HG03460 (cell line): ENCODE results near the gene PSMB7.

Experiments
- ATAC-seq: cut with Tn5 transposase; IDR thresholded peaks from one replicate; pipeline ENCODE4 v1.9.1; 2021; ENCODE audit not compliant: unreplicated experiment

Gene PSMB7

DNA sequence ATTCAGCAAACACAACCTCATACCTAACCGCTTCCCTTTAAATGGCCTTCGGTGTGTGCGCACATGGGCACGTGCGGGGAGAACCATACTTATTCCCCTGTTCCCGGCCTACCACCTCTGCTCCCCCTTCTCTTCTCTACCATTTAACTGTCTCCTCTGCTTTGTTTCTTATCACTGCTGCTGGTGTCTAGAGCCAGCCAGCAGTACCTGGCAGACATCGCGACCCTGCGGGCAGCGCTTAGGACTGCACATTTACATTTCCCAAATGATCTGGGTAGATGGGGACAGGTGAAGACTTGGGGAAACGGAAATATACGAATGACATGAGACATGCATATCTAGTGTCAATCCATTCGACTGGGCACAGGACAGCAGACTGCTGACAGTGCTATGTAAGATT lies 56.6 kb downstream of the PSMB7 start:
- ATAC-seq: no peak

DNA sequence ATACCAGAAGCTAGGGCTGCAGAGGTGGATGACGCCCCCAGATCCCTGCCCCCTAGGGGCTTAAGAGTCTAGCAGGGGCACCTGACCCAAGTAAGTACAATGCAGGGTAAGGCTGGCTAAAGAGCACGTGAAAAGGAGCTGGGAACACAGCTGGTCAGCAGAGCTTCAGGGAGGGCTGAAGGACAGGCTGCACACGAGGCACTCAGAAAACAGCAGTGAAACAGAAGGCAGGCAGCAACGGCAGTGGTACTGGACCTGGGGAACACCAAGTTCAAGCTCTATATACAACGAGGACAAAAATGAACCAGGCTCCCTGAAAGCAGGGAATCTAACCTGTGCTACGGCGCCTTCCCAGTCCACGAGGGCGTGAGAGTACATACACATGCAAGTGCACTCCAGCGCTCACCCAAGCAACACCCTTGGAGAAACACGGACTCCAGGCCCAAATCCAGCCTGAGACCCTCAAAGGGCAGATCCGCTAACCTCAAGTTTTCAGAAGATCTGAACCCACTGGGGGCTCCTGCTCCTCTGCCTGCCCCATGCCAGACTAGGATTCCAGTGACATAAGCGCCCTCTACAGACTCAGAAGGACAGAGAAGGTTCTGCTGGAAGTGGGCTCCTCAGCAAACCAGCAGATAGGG lies 57.4 kb downstream of the PSMB7 start:
- ATAC-seq: no peak

DNA sequence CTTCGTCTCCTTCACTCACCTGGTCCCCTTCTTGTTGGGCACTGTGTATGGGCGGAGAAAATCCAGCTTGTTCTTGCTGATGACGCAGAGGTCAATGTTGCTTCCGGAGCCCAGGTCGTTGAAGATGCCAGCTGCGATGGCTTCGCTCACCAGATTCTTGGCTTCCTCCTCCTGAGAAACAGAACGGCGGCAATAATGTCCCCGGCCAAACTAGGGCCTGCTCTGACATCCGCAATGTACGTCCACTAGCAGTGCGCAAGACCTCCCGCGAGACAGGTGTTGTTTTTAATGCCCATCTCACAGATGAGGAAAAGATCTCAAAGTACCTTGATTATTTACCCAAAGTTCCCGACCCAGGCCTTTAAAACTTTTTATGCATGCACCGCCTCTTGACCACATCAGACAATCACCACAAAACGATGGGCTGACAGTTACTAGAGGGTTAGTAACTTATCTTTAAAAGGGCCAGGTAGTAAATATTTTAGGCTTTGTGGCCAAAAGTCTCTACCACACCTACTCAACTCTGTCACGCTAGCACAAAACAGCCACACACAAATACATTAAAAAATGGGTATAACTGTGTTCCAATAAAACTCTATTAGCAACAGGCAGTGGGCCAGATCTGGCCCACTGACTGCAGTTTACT lies 58.4 kb downstream of the PSMB7 start:
- ATAC-seq: no peak

DNA sequence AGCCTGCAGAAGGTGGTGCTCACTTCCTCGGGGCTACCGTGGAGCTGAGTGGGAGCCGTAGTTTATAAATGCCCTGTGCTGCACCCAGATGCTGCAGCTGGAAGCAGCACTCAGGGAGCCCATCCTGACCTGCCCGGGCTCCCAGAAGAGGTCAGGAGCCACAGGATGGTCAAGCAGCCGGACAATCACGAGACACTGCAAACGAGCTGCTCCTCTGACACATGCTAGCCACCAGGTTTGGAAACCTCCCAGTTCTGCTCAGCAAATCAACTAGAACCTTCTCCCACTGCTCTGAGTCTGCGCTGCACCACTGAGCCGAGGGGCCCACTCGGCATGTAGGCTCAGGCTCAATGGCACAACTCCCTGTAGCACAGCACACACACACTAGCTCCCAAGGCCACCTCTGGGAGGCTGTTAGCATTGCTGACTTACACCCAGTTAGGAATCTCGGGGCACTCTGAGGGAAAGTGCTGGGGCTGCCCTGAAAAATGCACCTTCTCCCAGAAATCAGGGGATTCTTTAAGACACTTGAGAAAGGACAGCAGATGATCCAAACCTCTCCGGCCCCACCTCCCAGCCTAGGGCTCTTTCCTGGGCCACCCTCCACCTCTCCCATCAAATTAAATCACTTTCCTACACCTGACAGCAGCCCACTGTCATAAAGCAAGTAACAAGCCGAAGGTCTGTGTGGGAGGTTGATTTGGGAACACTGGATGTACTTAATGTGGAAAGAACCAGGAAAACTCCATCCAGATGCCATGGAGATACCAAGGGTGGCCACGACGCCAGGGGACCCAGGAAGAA lies 59.1 kb downstream of the PSMB7 start:
- ATAC-seq: no peak

DNA sequence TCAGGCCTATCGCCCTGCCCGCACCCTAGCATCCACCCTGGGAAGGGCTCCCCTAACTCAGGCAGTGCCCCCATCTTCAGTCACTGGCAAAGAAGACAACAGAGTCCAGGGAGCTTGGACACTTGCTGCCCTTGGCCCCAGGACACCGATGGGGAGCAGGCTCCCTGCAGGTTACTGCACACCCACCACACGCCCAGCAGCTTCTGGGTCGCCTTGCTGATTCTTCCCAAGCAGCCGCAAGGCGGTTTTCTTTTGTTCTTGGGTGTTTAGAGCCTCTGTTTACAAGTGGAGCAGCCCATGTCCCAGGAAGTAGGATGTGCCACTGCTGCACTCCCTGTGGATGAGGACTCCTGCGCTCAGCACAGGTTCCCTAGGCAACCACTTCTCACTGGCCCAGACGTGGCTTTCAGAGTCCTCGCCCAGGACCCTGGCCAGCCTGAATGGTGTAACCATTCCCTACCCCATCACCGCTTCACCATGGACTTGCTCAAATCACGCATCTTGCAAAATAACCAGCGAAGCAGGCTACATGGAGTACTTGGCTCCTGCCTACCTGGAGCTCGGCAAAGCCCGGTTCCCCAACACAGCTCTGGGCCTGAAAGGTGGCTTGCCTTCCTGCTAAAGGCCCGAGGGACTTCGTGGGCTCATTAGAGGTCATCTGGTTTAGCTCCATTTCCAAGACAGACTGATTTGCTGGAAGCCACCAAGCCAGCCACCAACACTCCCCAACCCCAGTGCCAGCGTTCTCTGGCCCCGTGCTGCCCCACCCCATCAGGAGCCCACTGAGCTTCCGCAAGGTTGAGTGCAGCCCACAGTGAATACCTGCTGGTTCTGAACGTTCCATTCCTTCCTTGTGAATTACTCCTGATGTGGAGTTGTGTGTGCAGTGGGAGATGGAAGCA lies 60.0 kb downstream of the PSMB7 start:
- ATAC-seq: no peak

DNA sequence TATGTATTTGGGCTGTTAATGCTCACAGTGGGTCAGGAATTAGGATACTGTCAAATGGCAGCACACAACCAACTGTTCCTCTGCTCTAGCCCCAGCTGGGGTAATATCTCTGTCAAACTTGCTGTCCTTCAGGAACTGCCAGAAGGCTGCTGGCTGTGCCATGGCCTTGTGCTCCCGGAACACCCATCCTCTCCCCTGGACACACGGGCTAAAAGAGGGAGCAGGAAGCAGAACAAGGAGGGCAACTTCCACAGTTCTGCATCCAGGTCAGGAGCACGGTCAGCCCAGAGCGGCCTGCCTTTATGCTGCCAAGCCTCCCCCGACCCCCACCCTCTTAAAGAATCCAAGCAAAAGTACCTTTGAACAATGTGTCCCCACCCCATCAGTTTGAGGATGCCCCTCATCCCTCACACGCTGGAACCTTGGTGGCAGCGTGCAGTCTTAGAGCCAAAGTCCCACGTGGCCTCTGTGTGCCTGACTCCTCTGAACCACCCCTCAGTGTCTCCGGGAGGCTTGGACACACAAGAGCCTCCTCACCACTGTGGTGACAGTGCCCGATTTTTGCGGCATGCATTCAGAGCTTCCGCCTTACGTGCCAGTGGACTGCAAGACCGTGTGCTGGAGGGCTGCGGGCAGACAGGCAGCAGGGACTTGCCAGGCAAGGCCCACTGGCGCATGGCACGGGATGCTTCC lies 60.8 kb downstream of the PSMB7 start:
- no peak for ATAC-seq

DNA sequence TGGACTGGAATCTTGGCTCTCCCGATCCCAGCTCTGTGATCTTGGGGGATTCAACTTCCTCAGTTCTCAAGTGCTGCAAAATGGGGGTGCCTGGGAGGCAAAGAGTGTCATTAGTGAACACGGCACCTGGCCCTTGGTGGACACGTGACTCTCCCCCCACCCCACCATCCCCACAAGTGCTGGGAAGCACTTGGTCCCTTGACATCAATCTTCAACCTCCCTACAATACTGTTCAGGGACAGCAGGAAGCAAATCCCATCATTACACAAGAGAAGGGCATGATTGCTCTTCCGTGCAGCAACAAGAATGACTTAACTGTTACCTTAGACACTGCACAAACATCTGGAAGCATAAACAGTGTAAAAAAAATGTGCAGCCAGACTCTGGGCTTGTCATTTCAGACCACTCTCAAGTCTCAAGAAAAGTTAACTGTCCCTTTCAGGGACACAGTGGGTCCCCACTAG lies 61.4 kb downstream of the PSMB7 start:
- ATAC-seq: no peak

DNA sequence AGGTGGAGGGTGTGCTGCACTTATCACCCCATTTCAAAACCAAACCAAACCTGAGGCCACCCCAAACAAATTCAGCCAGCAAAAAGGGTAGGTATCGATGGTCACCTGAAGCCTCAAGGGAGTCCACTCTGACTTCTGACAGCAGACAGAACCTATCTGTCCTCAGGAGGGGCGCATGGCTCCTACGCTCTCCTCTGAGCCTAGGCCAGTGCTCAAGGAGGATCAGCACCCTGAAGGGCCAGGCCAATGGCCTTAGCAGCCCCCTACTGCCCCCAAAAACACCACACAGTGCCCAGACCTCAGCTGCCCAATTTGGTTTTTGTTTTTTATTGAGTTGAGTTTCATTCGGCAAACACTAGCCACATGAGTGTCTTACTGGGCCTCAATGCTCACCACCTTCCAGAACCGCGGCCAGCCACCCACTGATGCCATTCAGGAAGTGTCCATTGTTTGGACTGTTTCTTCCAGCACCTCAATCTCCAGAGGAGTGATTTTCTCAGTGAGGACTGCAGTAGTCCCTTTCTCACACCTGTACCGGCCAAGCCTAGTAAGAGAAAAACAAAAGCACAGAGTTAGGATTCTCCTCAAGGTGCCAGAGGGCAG lies 62.0 kb downstream of the PSMB7 start:
- no peak for ATAC-seq

DNA sequence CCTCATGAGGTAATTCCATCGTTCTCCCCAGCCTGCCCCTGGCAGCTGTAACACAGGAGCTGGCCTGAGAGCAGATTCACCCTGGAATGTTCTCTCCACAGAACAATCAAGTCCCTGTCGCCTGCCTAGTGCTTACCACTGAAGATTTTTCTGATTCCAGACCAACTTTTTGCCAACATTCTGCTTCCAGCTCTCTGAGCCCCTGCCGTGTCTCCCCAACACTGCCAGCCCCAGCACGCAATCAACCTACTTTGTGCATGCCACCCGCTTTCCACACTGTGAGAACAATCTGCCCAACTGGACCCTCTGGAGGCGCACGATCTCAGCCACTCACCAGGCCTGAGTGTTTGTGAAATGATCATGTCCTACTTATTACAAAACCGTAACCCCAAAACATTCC lies 62.6 kb downstream of the PSMB7 start:
- ATAC-seq: no peak

DNA sequence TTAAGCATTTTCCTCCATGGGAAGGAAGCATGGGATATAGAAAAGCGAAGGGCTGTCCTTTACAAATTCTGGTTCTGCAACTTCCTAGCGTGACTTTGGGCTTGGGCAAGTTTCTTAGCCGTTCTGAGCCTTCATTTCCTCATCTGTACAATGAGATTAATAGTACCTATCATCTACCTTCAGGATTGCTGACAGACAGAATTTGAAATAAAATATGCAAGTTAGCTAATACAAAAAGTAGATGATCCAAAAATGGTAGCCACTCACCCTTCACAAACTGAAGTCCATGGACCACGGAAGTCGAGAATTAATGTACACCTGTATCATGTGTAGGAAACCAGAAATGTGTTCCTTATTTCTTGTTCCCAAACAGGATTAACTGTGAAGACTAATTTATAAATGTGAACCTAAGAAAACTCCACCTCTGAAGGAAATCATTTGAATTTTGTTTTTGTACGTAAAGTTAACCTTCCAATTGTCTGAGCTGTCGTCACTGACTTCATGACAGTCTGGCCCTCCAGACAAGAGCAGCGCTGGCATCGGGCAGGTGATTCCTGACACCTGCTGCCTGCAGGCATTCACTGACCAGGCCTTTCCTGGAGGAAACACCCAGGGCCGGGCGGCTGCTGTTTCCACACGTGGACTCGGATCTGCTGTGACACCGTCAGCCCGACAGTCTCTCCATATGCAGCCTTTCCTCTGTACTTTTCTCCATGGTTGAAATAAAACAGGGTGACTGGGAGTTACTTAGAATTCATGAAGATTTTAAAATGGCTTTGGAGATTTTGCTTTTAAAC lies 63.4 kb downstream of the PSMB7 start:
- ATAC-seq: no peak

DNA sequence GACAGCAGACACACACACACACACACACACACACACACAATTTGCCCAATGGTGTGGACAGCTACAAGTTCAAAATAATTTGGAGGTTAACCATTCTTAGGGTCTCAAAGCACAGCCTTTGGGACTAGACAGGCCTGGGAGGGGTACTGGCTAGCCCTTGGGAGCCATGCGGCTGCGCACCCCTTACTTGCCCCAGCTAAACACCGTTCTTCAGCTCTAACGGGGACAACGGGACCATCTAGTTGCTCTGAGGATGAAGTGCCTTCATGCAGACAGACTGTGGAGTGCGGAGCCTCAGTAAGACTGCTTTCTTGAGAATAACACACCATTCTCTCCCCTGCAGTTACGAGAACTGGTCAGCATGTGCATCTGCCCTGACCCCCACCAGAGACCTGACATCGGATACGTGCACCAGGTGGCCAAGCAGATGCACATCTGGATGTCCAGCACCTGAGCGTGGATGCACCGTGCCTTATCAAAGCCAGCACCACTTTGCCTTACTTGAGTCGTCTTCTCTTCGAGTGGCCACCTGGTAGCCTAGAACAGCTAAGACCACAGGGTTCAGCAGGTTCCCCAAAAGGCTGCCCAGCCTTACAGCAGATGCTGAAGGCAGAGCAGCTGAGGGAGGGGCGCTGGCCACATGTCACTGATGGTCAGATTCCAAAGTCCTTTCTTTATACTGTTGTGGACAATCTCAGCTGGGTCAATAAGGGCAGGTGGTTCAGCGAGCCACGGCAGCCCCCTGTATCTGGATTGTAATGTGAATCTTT lies 64.6 kb downstream of the PSMB7 start:
- no peak for ATAC-seq

DNA sequence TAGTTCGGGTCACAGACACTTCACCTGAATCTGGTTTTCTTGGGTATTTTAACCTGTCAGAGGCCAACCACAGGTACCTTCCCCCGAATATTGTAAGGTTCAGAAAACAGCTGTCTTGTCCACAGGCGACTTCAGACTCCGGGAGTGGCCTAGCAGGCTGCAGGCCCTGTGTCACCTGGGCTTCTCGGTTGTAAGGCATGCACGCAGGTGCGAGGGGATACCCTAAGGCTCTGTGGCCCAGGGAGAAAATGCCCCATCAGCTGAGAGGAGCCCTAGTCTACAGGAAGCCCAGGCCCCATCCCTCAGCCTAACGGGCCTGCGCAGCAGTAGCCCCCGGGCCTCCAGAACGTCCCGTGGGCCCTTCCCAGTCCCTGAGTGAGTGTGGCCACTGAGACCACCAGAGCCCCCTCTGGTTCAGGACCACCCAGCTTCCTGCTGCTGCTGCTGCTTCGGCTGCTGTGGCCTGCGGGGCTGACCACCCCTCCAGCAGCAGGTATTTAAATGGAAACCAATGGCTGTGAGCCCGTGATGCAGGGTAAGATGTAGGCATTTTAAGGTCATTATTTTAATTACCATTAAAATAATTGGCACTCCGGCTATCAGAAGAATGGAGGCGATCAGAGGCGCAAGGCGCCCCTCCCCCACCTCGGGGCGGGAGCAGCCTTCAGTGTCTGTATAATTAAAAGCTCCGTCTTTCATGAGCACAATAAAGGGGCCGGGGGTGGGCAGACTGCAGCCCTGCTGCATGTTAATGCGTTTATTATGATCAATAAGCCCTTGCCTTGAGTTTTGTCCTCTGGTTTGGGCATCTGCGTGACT lies 65.4 kb downstream of the PSMB7 start:
- ATAC-seq: no peak

DNA sequence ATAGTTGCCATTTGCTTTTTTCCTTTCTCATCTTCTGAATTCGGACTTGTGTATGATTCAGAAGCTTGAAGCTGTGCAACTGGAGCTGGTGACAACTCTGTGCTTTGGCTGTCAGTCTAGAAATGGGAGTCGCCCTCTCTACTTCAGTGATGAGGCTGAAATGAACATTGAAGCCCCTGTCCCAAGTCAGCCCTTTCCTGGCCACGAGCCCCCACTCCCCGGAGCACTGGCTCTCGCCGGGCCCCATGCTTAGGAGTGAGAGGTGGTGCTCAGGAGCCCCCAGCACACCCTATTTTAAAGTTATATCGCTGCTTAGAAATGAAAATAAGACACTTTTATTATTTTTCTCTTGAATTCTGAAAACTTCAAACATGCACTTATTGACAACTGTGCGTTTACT lies 66.0 kb downstream of the PSMB7 start:
- no peak for ATAC-seq

DNA sequence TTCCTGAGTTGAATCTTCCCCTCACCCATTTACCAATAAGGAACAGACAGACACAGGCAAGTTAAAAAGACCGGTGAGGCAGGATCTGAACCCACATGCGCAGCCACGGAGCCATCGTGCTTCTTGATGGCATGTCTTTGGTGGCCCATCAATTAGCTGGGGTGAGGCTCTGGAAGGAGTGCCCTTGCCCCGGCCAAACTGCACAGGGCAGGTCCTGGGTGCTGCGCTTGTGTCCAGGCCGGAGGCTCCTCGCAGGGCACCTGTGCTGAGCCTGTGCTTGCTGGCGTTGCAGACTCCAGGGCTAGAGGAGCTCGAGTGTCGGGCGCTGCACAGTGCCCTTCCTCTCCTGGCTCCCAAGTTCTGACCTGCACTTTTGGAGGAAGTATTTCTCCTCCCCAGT lies 66.4 kb downstream of the PSMB7 start:
- ATAC-seq: no peak

DNA sequence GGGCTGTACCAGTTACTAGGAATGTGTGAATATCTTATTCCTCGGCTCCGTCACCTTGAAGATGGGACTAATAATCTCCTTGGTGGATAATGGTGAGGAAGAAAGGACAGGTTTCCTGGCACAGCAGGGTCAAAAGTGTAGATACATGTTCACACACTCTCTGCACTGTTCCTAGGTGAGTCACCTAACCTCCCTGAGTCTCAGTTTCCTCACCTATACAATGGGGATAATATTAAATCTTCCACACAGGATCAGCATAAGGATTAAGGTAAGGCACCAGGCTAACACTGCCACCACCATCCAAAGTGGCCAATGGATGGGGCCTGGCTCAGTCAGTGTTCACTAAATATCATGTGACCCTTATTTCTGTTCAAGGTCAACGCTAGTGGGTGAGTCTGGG lies 66.9 kb downstream of the PSMB7 start:
- ATAC-seq: no peak

DNA sequence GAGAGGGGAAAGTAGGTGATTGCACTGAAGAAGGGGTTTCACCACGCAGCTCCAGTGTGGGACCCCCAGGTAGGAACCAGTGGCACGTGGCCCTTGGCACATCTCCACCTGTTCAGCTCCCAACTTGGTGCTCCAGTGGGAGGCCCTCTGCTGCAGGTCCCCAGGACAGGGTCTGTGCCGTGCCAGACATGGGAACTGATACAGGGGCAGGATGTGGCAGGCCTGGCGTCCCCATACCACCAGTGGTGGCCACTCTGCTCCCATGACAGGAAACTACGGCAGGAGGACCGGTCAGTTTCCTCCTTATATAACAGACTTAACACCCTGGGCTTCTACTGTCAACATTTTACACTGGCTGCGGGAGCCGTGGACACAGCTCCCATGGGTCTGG lies 67.3 kb downstream of the PSMB7 start:
- ATAC-seq: no peak

DNA sequence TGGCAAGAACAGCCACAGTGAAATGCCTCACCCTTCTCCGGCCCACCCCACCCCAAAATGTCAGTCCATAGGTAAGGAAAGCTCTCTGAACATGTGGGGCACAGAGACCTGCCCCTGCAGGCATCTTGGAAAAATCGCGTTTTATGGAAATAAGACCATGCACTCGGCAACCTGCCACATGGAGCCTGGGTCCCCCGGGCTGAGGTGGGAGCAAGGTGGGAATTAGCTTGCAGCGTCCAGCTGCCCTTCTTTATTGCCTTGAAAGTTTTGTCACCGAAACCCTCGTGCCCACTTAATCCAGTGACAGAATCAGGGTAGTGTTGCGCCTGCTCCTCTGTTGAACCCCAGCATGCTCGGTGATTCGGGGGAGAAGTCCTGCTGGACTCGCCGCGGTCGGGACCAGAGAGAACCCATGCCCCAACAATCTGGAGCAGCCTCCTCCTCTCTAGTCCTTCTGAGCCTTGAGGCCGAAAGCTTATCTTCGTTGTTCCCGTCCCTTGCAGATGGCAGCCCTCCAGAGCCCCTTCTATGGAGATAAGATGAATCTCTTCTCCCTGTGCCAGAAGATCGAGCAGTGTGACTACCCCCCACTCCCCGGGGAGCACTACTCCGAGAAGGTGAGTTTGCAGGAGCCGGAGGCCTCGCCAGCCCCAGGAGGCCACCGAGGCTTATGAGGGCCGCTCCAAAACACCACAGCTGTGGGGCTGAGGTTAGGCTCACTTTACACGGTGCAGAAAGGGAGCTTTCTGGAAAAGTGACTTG lies 67.9 kb downstream of the PSMB7 start:
- no peak for ATAC-seq
